ENCODE results near the gene GCNT2.
"Not testable (repeated sequence)": the region's sequence is repeated elsewhere in the genome, so short reads cannot be mapped to it uniquely, and the experiment has no call there.

GCNT2 gene

DNA sequence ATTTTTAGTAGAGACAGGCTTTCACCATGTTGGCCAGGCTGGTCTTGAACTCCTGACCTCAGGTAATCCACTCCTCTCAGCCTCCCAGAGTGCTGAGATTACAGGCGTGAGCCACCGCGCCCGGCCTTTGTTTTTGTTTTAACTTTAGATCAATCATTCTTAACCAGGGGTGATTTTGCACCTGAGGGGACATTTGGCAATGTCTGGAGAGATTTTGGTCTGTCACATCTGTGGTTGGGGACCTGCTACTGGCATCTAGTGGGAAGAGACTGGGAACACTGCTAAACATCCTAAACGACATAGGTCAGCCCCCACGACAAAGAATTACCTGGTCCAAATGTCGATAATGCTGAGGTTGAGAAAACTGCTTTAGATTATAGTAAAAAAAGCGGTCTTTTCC, 91.0 kb downstream of the GCNT2 start:
- DNase-seq (ENCODE audit: low read depth): no peak

DNA sequence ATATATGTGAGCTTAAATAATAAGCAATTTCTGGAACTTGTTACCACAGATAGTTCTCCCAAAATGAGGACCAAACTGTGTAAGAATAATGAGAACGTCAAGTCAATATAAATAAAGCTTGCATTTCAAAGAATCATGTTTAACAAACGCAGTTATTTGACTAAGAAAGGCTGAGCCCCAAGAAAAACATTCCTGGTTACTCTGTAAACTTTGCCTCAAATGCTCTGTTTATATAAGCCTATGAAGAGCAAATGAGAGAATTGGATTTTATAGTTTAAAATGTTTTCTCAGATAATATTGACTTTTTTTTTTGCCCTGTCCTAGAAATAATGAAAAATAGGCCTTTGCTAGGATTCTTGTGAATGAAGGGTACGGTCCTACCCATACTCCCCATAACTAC, 91.9 kb downstream of the GCNT2 start:
- DNase-seq (ENCODE audit: low read depth): no peak

GRCh38 chr6:10613723-10614122, 92.6 kb downstream of the GCNT2 start:
- no peak for DNase-seq (ENCODE audit: low read depth)

GRCh38 chr6:10615675-10616074, 94.5 kb downstream of the GCNT2 start:
- no peak for DNase-seq (ENCODE audit: low read depth)

DNA sequence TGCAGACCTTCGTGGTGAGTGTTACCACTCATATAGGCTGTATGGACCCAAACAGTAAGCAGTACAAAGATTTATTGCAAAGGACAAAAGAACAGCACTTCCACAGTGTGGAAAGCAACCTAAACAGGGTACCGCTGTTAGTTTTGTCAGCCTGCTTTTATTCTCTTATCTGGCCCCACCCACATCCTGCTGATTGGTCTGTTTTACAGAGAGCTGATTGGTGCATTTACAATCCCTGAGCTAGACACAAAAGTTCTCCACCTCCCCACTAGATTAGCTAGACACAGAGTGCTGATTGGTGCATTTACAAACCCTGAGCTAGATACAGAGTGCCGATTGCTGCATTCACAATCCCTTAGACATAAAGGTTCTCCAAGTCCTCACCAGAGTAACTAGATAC, 95.1 kb downstream of the GCNT2 start:
- DNase-seq (ENCODE audit: low read depth): not testable (repeated sequence)

DNA sequence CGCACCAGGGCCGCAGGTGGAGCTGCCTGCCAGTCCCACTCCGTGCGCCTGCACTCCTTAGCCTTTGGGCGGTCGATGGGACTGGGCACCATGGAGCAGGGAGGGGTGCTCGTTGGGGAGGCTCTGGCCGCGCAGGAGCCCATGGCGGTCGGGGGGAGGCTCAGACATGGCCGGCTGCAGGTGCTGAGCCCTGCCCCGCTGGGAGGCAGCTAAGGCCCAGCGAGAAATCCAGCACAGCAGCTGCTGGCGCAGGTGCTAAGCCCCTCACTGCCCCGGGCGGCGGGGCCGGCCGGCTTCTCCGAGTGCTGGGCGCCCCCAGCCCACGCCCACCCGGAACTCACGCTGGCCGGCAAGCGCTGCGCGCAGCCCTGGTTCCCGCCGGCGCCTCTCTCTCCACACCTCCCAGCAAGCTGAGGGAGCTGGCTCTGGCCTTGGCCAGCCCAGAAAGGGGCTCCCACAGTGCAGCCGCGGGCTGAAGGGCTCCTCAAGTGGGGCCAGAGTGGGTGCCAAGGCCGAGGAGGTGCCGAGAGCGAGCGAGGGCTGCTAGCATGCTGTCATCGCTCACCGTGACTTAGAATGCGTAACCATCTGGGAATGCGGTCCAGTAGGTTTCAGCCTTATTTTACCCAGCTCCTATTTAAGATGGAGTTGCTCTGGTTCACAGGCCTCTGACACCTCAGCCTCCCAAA, 96.0 kb downstream of the GCNT2 start:
- DNase-seq (ENCODE audit: low read depth): no peak

- no peak for DNase-seq (ENCODE audit: low read depth)
These were observed 97.3 kb downstream of the GCNT2 start for GRCh38 chr6:10618409-10618808.

DNA sequence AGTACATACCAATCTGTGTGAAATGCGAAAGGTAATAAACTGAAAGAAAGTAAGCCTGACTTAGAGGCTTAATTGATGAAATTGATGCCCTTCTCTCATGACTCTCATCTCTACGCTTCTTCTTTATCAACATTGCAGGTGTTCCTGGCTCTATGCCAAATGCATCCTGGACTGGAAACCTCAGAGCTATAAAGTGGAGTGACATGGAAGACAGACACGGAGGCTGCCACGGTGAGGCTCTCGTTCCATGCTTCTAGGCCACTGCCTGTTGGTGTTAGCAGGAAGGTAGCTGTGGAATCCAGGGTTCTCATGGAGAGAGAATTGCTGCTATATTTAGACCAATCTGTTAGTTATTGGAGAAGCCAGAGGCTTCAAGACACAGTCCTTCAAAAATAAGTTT, 100.1 kb downstream of the GCNT2 start:
- DNase-seq (ENCODE audit: low read depth): no peak

DNA sequence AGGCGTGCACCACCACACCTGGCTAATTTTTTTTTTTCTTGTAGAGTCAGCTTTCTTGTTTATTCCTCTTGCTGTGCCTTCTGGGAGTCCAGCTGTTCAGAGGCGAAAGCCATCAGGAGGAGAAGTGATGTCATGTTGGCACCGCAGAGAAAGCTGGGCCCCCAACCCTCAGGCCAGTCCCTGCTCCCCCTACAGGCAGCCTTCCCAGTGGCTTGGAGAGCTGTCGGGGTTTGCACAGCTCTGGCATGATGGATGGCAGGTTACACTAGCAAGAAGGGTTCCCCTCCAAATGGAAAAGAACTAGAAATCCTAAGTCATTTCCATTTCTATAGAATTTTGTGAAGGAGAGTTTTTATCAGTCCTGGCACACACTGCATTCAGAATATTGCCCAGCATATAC, 100.7 kb downstream of the GCNT2 start:
- no peak for DNase-seq (ENCODE audit: low read depth)

GRCh38 chr6:10624836-10625235, 103.7 kb downstream of the GCNT2 start:
- no peak for DNase-seq (ENCODE audit: low read depth)

- DNase-seq (ENCODE audit: low read depth): no peak
These were observed 105.1 kb downstream of the GCNT2 start for GRCh38 chr6:10626154-10626741.

GRCh38 chr6:10627800-10628199, 106.6 kb downstream of the GCNT2 start:
- no peak for DNase-seq (ENCODE audit: low read depth)

DNA sequence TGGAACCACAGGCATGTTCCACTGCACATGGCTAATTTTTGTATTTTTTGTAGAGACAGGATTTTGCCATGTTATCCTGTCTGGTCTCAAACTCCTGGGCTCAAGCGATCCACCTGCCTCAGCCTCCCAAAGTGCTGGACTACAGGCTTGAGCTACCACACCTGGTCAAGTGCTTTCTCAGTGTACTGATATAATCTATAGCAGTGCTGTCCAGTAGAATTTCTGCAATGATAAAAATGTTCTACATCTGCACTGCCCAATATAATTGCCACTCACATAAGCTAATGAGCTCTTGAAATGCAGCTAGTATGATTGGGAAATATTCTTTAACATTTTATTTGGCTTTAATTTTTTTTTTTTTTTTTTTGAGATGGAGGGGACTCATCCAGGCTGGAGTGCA, 109.0 kb downstream of the GCNT2 start:
- DNase-seq (ENCODE audit: low read depth): no peak

DNA sequence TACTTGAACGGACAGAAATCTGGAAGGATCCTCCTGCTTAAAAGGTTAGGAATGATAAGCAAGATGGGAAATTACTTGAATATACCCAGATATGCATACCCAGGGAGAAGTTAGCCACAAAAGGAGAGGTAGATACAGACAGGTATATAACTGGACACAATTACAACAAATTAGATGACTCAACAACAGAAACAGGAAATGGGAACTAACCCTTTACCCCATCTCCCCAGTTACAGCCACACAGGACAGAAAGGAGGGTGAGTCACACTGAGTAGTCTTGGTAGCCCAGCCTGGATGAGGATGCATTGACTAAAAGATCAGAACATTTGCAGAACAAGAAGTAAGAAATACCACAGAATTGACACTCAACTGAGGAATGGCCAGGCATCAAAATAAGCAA, 112.1 kb downstream of the GCNT2 start:
- DNase-seq (ENCODE audit: low read depth): no peak

DNA sequence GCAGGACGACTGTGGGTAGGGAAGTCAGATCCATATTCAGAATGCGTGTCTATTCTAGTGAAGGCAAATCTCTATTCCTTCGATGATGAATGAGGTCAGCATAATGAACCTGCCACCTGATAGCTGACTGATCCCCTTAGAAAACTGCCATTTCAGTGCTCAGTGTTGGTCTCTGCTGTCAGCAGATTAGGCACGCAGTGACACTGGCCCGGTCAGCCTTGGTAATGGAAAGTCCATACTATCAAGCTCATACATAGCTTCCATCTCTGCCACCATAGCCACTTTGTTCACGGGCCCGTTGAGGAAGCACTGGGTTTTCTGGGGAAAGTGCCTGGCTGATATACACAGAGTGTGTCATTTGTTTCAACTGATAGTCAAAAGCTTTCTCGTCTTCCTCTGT, 119.3 kb downstream of the GCNT2 start:
- DNase-seq (ENCODE audit: low read depth): no peak

DNA sequence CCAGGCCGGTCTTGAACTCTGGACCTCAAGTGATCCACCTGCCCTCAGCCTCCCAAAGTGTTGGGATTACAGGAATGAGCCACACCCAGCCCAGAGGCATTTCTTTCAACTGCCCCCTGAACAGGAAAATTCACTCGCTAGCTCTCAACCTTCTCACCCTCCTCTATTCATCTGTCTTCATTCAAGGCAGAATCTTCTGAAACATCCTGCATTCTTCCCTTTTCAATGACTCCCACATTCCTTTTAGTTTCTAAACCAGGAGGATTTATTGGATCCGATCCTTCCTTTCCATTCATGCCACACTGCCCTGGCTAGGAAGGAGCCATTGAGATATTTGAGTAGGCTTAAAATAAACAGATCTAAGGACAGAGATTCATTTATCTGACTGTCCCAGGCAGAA, 120.4 kb downstream of the GCNT2 start:
- no peak for DNase-seq (ENCODE audit: low read depth)

DNA sequence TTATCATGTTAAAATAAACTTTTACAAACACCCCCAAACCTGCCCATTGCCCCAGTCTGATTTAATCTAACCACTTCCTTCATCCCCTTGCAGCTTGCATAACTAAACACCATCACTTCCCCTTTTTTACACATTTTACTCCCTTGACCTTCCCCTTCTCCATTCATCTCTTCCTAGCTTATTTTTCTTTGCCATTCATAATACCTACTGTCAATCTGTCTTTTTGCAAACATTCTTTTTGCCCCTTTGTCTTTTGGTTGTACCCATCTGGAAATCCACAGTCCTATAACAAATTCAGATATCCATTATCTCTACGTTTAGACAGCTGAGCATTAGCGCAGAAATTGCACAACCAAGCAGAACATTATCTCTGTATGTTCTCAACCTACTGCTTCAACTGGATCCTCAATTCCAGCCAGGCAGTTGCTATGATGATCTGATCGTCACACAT, 122.1 kb downstream of the GCNT2 start:
- DNase-seq (ENCODE audit: low read depth): no peak

DNA sequence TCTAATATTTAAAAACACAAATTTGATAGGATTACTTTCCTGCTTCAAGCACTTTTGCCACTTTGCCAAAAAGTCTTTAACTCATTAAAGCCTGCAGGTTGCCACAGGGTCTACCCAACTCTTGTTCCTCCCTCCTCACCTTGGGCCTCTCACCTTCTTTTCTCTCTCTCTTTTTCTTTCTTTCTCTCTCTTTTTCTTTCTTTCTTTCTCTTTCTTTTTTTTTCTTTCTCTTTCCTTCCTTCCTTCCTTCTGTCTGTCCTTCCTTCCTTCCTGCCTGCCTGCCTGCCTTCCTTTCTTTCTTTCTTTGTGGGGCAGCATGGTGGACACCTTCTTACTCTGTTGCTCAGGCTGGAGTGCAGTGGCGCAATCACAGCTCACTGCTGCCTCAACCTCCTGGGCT, 123.1 kb downstream of the GCNT2 start:
- DNase-seq (ENCODE audit: low read depth): no peak

- DNase-seq (ENCODE audit: low read depth): no peak
These were observed 134.4 kb downstream of the GCNT2 start for GRCh38 chr6:10655508-10656055.

DNA sequence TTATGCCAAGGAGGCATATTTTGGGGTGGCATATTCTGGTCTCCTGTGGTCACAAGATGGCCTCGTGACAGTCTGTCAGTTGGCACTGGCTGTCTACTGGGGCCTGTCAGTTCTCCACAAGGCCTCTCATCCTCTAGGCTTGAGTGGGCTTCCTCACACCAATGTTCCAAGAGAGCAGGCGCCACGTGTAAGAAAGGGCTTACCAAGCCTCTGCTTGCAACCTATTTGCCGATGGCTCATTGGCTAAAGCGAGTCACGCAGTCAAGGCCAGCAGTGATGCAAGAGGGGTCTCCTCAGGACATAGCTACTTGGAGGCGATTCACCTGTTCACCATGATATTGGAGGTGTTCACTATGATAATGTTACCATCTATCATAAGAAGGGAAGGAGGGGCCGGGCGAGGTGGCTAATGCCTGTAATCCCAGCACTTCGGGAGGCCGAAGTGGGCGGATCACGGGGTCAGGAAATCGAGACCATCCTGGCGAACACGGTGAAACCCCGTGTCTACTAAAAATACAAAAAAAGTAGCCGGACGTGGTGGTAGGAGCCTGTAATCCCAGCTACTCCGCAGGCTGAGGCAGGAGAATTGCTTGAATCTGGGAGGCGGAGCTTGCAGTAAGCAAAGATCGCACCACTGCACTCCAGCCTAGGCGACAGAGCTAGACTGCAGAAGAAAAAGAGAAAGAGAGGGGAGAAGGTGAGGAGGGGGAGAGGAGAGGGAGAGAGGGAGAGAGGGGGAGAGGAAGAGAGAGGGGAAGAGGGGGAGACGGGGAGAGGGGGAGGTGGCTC, 138.0 kb downstream of the GCNT2 start:
- no peak for DNase-seq (ENCODE audit: low read depth)

GRCh38 chr6:10659699-10660348, 138.7 kb downstream of the GCNT2 start:
- DNase-seq (ENCODE audit: low read depth): no peak

GRCh38 chr6:10660431-10661191, 139.5 kb downstream of the GCNT2 start:
- not testable (repeated sequence) for DNase-seq (ENCODE audit: low read depth)

Measured in activated T-helper 9 cell treated with anti-CD3 and anti-CD28 coated beads, Interleukin-2, amount 50 U/mL, for 16 hours (primary cell).